Measurements from ENCODE around the gene DDX3X.
"Not testable (repeated sequence)": the region's sequence is repeated elsewhere in the genome, so short reads cannot be mapped to it uniquely, and the experiment has no call there.

DDX3X gene

GRCh38 chrX:41350976-41351569 is 17.1 kb downstream of the DDX3X start:
- H3K4me3 ChIP-seq (ENCODE audit: low read depth, low read length): no peak overlapping the region
- no peak for DNase-seq (ENCODE audit: low read depth)

- no peak for DNase-seq (ENCODE audit: low read depth)
These were observed 18.0 kb downstream of the DDX3X start for GRCh38 chrX:41351923-41352322.

GRCh38 chrX:41352329-41352838 is 18.4 kb downstream of the DDX3X start:
- DNase-seq (ENCODE audit: low read depth): no peak
- H3K4me3 ChIP-seq (ENCODE audit: low read depth, low read length): no peak overlapping the region

More at GRCh38 chrX:41351923-41352322, 18.0 kb downstream of the DDX3X start:
- no peak overlapping the region for H3K4me3 ChIP-seq (ENCODE audit: low read depth, low read length)

GRCh38 chrX:41353985-41354384 is 20.0 kb downstream of the DDX3X start:
- DNase-seq (ENCODE audit: low read depth): no peak

GRCh38 chrX:41369152-41369551 is 35.2 kb downstream of the DDX3X start:
- DNase-seq (ENCODE audit: low read depth): no peak
- no peak overlapping the region for H3K4me3 ChIP-seq (ENCODE audit: low read depth, low read length)

More at GRCh38 chrX:41353985-41354384, 20.0 kb downstream of the DDX3X start:
- H3K4me3 ChIP-seq (ENCODE audit: low read depth, low read length): no peak overlapping the region

- H3K4me3 ChIP-seq (ENCODE audit: low read depth, low read length); DNase-seq (ENCODE audit: low read depth): not testable (repeated sequence)
These were observed 37.6 kb downstream of the DDX3X start for GRCh38 chrX:41371575-41371974.

GRCh38 chrX:41373989-41374606 is 40.1 kb downstream of the DDX3X start:
- no peak for DNase-seq (ENCODE audit: low read depth)

GRCh38 chrX:41377624-41378023 is 43.7 kb downstream of the DDX3X start:
- DNase-seq (ENCODE audit: low read depth): no peak
- no peak overlapping the region for H3K4me3 ChIP-seq (ENCODE audit: low read depth, low read length)

More at GRCh38 chrX:41373989-41374606, 40.1 kb downstream of the DDX3X start:
- no peak overlapping the region for H3K4me3 ChIP-seq (ENCODE audit: low read depth, low read length)

GRCh38 chrX:41381685-41382084 is 47.7 kb downstream of the DDX3X start:
- peak; percentile 82 for DNase-seq (ENCODE audit: low read depth)
- H3K4me3 ChIP-seq (ENCODE audit: low read depth, low read length): no peak overlapping the region

GRCh38 chrX:41382714-41383645 is 49.0 kb downstream of the DDX3X start:
- DNase-seq (ENCODE audit: low read depth): peak; percentile 35
- H3K4me3 ChIP-seq (ENCODE audit: low read depth, low read length): no peak overlapping the region

- peak; percentile 64 for DNase-seq (ENCODE audit: low read depth)
These were observed 50.2 kb downstream of the DDX3X start for GRCh38 chrX:41384051-41384705.

GRCh38 chrX:41386222-41386990 is 52.4 kb downstream of the DDX3X start:
- no peak overlapping the region for H3K4me3 ChIP-seq (ENCODE audit: low read depth, low read length)
- DNase-seq (ENCODE audit: low read depth): no peak

More at GRCh38 chrX:41384051-41384705, 50.2 kb downstream of the DDX3X start:
- no peak overlapping the region for H3K4me3 ChIP-seq (ENCODE audit: low read depth, low read length)

- no peak for DNase-seq (ENCODE audit: low read depth)
These were observed 54.6 kb downstream of the DDX3X start for GRCh38 chrX:41388543-41388942.

GRCh38 chrX:41389311-41389888 is 55.4 kb downstream of the DDX3X start:
- DNase-seq (ENCODE audit: low read depth): no peak
- H3K4me3 ChIP-seq (ENCODE audit: low read depth, low read length): no peak overlapping the region

More at GRCh38 chrX:41388543-41388942, 54.6 kb downstream of the DDX3X start:
- H3K4me3 ChIP-seq (ENCODE audit: low read depth, low read length): no peak overlapping the region

GRCh38 chrX:41390576-41390975 is 56.6 kb downstream of the DDX3X start:
- not testable (repeated sequence) for H3K4me3 ChIP-seq (ENCODE audit: low read depth, low read length); DNase-seq (ENCODE audit: low read depth)

GRCh38 chrX:41391606-41392005 is 57.6 kb downstream of the DDX3X start:
- no peak for DNase-seq (ENCODE audit: low read depth)

GRCh38 chrX:41394293-41394692 is 60.3 kb downstream of the DDX3X start:
- no peak for DNase-seq (ENCODE audit: low read depth)
- no peak overlapping the region for H3K4me3 ChIP-seq (ENCODE audit: low read depth, low read length)

More at GRCh38 chrX:41391606-41392005, 57.6 kb downstream of the DDX3X start:
- H3K4me3 ChIP-seq (ENCODE audit: low read depth, low read length): no peak overlapping the region

- DNase-seq (ENCODE audit: low read depth): no peak
- H3K4me3 ChIP-seq (ENCODE audit: low read depth, low read length): no peak overlapping the region
These were observed 63.3 kb downstream of the DDX3X start for GRCh38 chrX:41397219-41397618.
